22Rv1 (cell line): ENCODE data around the gene HK2.

Source experiments
- CTCF ChIP-seq: fragments of 450-650 bp; IDR thresholded peaks from 2 replicates; pipeline ENCODE4 v1.5.1; 2017; ENCODE audit warnings: mild to moderate bottlenecking
- ZFX ChIP-seq: fragments of 450-650 bp; IDR thresholded peaks from 2 replicates; pipeline ENCODE4 v1.6.1; 2017; ENCODE audit warnings: antibody characterized with exemption, borderline replicate concordance

- TF ChIP-seq CTCF (no peak), ZFX (no peak)
Measured at GRCh38 chr2:74789271-74789670, 44.7 kb upstream of the HK2 start.
